ENCODE measurements around the gene GPR39.

The GPR39 gene

GRCh38 chr2:132573444-132574007, 156.9 kb downstream of the GPR39 start:
- DNase-seq, result no peak

GRCh38 chr2:132577686-132578085, 161.1 kb downstream of the GPR39 start:
- no peak for DNase-seq

GRCh38 chr2:132581591-132581990, 165.0 kb downstream of the GPR39 start:
- no peak for DNase-seq

- no peak for DNase-seq
Measured at GRCh38 chr2:132581991-132582738, 165.6 kb downstream of the GPR39 start.

- no peak for DNase-seq
Measured at GRCh38 chr2:132583666-132584360, 167.2 kb downstream of the GPR39 start.

- DNase-seq, result no peak
Measured at GRCh38 chr2:132584976-132585817, 168.6 kb downstream of the GPR39 start.

GRCh38 chr2:132586101-132586511, 169.5 kb downstream of the GPR39 start:
- DNase-seq, result no peak

GRCh38 chr2:132586835-132587234, 170.2 kb downstream of the GPR39 start:
- no peak for DNase-seq

GRCh38 chr2:132588576-132588975, 172.0 kb downstream of the GPR39 start:
- no peak for DNase-seq

- no peak for DNase-seq
Measured at GRCh38 chr2:132589111-132589830, 172.7 kb downstream of the GPR39 start.

GRCh38 chr2:132589966-132590365, 173.4 kb downstream of the GPR39 start:
- no peak for DNase-seq

GRCh38 chr2:132593171-132593570, 176.6 kb downstream of the GPR39 start:
- no peak for DNase-seq

- no peak for DNase-seq
Measured at GRCh38 chr2:132595186-132595585, 178.6 kb downstream of the GPR39 start.

- no peak for DNase-seq
Measured at GRCh38 chr2:132595693-132596092, 179.1 kb downstream of the GPR39 start.

GRCh38 chr2:132597166-132597565, 180.6 kb downstream of the GPR39 start:
- DNase-seq, result no peak

- no peak for DNase-seq
Measured at GRCh38 chr2:132597831-132598230, 181.2 kb downstream of the GPR39 start.

GRCh38 chr2:132598536-132598935, 181.9 kb downstream of the GPR39 start:
- DNase-seq, result no peak

GRCh38 chr2:132599556-132599955, 183.0 kb downstream of the GPR39 start:
- DNase-seq, result no peak

- DNase-seq, result no peak
Measured at GRCh38 chr2:132604561-132604960, 188.0 kb downstream of the GPR39 start.

- no peak for DNase-seq
Measured at GRCh38 chr2:132605236-132606180, 188.9 kb downstream of the GPR39 start.

- DNase-seq, result no peak
Measured at GRCh38 chr2:132606649-132607048, 190.0 kb downstream of the GPR39 start.

Data from CD4-positive, alpha-beta T cell treated with Interferon gamma for 1 hour (primary cell).